HG02870 (cell line): ENCODE data around the gene SLC35D2.

ENCODE experiments used
- ATAC-seq: cut with Tn5 transposase; IDR thresholded peaks from one replicate; pipeline ENCODE4 v1.9.1; 2021; ENCODE audit warnings: mild to moderate bottlenecking, moderate library complexity; ENCODE audit not compliant: unreplicated experiment

The SLC35D2 gene

GRCh38 chr9:96383165-96383942 lies at the start of gene SLC35D2:
Gene SLC35D2, minus strand, starts transcription at chr9:96383711. Its CDS starts 77 bp downstream, at chr9:96383634.
- ATAC-seq, result peak; percentile 55

- no peak for ATAC-seq
Measured at GRCh38 chr9:96430377-96430776, 46.9 kb upstream of the SLC35D2 start.

DNA sequence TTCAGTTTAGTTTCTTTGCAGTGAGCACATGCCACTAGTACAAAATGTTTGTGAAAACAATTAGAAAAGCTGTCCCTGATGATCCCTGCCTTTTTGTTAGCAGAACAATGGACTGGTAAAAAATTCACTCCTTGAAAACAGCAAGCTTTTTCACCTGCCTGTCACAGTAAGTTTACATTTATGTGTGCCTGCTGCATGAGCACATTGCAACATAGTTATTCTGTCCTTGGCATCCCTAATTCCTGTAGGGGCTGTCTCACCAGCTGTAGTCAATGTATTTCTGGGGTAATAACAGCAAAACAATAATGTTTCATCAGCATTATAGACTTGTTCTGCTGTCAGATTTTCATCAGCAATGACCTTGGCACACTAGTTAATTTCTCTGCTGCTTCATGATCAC lies 46.2 kb upstream of the SLC35D2 start:
- no peak for ATAC-seq

GRCh38 chr9:96425500-96426169 lies 42.1 kb upstream of the SLC35D2 start:
- ATAC-seq, result no peak

DNA sequence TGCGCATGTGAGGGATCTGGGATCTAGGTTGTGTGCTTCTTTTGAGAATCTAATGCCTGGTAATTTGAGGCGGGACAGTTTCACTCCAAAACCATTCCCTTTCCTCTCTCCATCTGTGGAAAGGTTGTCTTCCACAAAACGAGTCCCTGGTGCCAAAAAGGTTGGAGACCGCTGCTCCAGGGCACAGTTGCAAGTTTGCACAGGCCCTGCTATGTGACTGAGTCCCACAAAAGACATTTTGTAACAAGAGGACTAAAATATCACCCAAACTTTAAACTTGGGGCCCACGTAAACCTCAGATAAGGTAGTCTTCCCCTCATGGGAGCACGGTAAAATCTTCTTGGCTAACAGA lies 40.5 kb upstream of the SLC35D2 start:
- no peak for ATAC-seq

DNA sequence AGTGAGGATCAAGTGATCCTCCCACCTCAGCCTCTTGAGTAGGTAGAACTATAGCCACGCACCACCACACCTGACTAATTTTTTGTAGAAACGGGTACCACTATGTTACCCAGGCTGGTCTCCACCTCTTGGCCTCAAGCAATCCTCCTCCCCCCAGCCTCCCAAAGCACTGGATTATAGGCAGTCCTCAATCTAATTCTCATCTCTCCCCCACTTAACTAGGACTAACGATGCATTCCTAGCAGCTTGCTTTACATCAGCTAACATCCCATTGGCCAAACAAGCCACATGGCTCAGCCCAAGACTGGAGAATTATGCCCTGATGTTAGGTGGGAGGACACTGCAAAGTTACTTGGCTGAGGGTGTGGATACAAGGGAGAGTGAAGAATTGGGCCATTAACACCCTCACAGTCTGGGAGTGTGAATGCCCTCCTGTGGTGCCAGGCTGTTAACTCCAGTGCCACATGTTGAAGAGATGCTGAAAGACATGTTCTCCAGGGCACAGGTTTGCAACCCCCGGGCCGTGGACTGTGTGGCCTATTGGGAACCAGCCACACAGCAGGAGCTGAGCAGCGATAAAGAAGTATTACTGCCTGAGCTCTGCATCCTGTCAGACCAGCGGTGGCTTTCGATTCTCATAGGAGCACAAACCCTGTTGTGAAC lies 39.9 kb upstream of the SLC35D2 start:
- ATAC-seq, result no peak

GRCh38 chr9:96420468-96421219 lies 37.1 kb upstream of the SLC35D2 start:
- no peak for ATAC-seq

- ATAC-seq, result no peak
Measured at GRCh38 chr9:96419691-96419969, 36.1 kb upstream of the SLC35D2 start.

- peak; percentile 23 for ATAC-seq
Measured at GRCh38 chr9:96418920-96419690, 35.6 kb upstream of the SLC35D2 start.

- ATAC-seq, result peak; percentile 65
Measured at GRCh38 chr9:96418083-96418919, 34.8 kb upstream of the SLC35D2 start, which contains the start of gene ZNF367. Gene ZNF367, minus strand, starts transcription at chr9:96418370. Its CDS starts 338 bp downstream, at chr9:96418032.

DNA sequence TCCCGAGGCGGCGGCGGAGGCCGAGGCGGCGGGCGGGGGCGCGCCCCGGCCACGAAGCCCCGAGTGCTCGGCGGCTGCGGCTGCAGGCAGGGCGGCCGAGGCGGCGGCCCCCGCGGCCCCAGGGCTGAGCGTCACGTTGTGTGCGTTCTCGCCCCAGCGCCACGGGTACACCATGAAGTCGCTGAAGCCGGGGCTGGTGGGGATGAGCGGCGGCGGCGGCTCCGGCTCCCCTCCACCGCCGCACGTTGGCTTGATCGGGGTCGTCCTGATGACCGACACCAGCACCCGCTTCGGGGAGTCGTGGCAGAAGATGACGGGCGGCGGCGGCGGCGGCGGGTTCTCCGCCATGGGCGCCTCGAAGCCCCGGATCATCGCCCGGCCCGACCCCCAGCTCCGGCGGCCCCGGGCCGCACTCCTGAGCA lies 34.2 kb upstream of the SLC35D2 start:
- ATAC-seq, result no peak

- peak; percentile 18 for ATAC-seq
Measured at GRCh38 chr9:96417051-96417586, 33.6 kb upstream of the SLC35D2 start.

DNA sequence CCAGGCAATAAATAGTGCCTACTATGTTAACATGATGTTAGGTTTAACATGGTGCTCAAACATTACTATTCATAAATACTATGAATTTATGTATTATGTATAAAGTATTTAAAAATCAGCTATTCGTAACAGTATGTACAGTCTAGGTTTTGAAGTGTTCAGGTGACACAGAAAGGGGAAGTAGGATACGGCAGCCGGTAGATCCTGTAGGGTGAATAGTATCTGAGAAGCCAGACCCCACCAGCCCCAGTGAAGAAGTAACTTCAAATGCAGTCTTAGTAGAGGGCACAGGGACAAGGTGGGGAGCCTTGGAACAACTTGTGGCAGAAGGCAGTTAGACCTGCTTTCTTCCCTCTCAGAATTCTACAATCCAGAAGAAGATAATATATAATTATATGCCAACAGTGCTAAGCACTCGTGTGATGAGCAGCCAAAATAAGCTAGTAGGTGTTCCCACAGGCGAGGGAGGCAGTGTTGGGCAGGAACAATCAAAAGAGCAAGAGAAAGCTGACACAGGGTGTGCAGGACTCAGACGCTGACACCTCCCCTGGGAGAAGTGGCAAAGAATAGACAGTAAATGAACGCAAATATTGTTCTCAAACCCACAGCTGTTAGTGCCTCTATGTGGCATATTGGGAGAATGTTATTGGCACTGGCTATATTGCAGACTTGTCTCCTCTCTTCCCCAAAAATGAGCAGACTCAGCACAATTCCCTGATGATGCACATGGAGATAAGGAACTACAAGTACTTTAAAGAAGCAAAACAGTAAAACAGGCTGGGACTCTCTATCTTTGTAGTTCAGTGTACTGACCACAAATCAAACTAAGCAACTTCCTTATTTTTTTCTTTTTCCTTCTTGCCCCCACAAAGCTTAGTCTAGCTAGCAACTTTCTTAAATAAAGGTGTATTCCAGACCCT lies 30.1 kb upstream of the SLC35D2 start:
- no peak for ATAC-seq

- ATAC-seq, result no peak
Measured at GRCh38 chr9:96412174-96412913, 28.8 kb upstream of the SLC35D2 start.

DNA sequence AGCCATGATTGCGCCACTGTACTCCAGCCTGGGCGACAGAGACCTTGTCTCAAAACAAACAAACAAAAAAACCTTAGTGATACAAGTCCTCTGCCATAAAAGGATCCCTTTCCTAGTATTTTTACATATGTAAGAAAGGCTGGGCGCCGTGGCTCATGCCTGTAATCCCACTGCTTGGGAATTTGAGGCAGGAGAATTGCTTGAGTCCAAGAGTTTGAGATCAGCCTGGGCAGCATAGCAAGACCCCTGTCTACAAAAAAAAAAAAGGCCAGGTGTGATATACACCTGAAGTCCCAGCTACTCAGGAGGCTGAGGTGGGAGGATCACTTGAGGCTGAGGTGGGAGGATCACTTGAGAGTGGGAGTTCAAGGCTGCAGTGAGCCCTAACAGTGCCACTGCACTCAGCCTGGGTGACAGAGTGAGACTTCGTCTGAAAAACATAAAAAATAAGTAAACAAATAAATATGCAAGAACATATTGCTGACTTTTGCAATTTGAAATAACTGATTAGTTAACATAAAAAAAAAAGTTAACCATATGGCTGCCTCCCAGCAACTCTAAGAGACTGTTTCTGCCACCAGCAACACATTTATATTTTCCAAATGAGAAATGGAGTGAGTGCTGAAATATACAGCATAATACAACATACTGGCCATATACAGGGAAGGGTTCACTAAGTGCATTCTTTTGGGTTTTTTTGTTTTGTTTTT lies 27.8 kb upstream of the SLC35D2 start:
- ATAC-seq, result no peak

DNA sequence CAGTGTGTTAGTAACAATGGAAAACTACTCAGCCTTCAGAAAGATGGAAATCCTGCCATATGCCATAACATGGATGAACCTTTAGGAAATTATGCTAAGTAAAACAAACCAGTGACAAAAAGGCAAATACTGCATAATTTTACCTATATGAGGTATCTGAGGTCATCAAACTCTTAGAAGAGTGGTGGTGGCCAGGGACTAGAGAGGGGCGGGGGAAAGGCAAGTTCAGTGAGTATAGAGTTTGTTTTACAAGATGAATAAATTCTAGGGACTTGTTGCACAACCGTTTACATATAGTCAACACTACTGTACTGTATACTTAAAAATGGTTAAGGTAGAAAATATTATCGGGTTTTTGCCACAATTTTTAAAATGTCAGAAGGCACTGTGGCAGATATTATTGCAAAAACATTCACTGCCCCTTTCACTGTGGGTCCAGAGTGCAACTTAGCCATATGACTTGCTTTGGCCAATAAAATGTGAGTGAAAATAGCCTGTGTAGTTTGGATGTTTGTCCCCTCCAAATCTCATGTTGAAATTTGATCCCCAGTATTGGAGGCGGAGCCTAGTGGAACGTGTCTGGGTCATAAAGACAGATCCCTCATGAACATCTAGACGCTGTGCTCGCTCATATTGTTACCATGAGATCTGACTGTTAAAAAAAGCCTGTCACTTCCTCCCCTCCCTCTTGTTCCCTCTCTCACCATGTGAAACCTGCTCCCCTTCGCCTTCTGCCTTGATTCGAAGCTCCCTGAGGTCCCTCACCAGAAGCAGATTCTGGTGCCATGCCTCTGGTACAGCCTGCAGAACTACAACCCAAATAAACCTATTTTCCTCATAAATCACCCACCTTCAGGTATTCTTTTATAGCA lies 25.1 kb upstream of the SLC35D2 start:
- ATAC-seq, result no peak
